Measurements from ENCODE around the gene NTN4.

The NTN4 gene

GRCh38 chr12:95808146-95808545, 17.6 kb upstream of the NTN4 start:
- no peak for TF ChIP-seq CTCF (conservative IDR thresholded peaks at IDR 0.05)
- no peak overlapping the region for H3K27ac ChIP-seq

- no peak for TF ChIP-seq CTCF (conservative IDR thresholded peaks at IDR 0.05)
Measured at GRCh38 chr12:95805864-95806671, 15.5 kb upstream of the NTN4 start.

DNA sequence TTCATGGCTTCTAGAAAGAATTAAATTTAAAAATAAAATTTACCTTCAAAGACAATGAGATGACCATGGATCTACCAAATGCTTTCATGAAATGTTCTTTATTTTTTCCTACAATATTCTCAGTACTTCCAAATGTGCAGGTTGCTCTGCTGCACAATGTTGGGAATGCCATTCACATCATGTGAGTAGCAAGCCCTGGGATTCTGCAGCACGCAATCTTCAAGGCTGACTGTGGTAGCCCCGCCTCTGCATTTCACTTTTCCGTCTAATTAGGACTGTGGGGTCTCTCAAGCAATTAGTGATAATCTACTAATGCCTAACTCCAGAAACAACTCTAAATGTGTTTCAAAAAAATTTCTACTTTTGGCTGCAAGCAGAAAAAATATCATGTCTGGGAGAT, 13.7 kb upstream of the NTN4 start:
- H3K27ac ChIP-seq, result no peak overlapping the region
- no peak for TF ChIP-seq CTCF (conservative IDR thresholded peaks at IDR 0.05)

More at GRCh38 chr12:95805864-95806671, 15.5 kb upstream of the NTN4 start:
- no peak overlapping the region for H3K27ac ChIP-seq

GRCh38 chr12:95803817-95804216, 13.3 kb upstream of the NTN4 start:
- no peak overlapping the region for H3K27ac ChIP-seq
- TF ChIP-seq CTCF (conservative IDR thresholded peaks at IDR 0.05), result no peak

- TF ChIP-seq CTCF (conservative IDR thresholded peaks at IDR 0.05), result no peak
- H3K27ac ChIP-seq, result no peak overlapping the region
Measured at GRCh38 chr12:95802482-95803270, 12.1 kb upstream of the NTN4 start.

DNA sequence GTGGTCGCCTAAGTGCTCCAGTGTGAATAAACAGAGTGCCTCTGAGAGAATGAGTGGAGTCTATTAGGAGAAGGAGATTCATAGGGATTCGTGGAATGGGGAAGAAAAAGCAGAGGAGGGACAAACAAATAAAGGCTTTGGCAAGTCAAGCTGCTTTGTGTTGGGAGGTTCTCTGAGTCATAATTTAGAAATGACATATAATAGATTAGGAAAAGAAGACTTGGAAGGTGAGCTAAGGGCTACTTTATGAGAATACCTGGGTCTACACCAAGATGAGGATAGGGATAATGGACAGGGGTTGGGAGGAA, 6.4 kb upstream of the NTN4 start:
- H3K27ac ChIP-seq, result no peak overlapping the region
- no peak for TF ChIP-seq CTCF (conservative IDR thresholded peaks at IDR 0.05)

DNA sequence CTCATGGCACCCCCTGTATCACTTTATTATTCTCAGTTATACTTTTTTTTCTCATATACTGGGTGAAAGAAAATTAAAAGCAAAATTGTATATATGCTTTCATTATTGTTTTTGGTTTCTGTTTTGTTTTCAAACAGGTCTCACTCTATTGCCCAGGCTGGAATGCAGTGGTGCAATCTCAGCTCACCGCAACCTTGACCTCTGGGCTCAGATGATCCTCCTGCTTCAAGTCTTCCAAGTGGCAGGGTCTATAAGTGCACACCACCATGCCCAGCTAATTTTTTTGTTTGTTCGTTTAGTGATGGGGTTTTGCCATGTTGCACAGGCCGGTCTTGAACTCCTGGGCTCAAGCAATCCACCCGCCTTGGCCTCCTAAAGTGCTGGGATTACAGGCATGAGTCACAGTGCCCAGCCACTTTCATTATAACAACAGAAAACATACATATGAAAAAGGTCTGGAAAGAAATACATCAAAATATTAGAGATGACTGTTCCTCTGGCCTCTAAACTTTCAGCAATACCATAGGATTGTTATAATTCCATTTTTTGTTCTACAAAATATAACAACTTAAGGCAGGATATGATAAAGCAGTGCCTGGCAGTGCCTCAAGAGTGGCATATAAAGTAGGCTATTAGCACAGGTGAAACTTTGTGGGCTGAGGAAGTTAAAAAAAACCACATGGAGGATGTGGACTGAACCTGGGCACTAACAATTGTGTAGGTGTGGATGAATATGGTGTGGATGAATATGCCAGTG, 5.8 kb upstream of the NTN4 start:
- H3K27ac ChIP-seq, result no peak overlapping the region
- no peak for TF ChIP-seq CTCF (conservative IDR thresholded peaks at IDR 0.05)
